Epithelial cell of prostate (primary cell): ENCODE measurements around the gene ZNF76.
"Not testable (repeated sequence)": the region's sequence is repeated elsewhere in the genome, so short reads cannot be mapped to it uniquely, and the experiment has no call there.

Source experiments
- DNase-seq: peaks from one replicate; pipeline ENCODE4 v3.0.0-alpha.2; 2011; ENCODE audit warnings: low read depth, low spot score
- H3K27ac ChIP-seq: fragments of 450-650 bp; 2 replicates; pipeline ENCODE4 v1.5.1; 2017; ENCODE audit warnings: mild to moderate bottlenecking

Gene ZNF76

DNA sequence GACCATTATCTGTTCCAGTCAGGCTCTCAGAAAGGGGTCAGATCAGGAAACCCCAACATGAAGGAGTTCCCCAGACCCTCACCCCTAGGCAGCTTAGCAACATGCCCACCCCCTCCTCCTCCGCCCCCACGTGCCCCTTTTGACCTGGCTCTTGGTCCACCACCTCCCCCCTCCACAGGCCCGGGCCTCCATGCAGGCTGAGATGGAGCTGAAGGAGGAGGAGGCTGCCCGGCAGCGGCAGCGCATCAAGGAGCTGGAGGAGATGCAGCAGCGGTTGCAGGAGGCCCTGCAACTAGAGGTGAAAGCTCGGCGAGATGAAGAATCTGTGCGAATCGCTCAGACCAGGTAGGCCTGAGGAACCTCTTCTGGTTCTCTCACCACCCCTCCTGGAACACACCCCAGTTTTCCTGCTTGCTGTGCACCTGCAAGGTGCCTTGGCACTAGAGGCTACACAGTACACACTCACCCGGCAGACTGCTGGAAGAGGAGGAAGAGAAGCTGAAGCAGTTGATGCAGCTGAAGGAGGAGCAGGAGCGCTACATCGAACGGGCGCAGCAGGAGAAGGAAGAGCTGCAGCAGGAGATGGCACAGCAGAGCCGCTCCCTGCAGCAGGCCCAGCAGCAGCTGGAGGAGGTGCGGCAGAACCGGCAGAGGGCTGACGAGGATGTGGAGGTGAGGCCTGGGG lies 60.0 kb downstream of the ZNF76 start:
- DNase-seq, result no peak
- H3K27ac ChIP-seq, result no peak overlapping the region

DNA sequence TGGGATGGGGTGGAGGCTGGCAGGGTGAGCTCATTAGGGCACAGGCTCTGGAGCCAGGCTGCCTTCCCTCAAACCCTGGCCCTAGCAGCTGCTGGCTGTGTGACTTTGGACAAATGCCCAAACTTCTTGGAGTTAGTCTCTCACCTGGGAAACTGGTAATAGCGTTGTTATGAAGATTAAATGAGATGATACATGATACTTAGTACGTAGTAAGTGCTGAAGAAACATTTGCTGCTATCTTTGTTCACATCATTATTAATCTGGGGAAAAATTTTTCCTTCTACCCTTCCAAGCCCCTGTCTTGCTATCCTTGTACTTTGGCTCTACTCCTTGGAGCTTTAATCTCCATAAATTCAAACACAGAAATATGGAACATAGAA lies 60.5 kb downstream of the ZNF76 start:
- no peak overlapping the region for H3K27ac ChIP-seq
- no peak for DNase-seq

GRCh38 chr6:35321091-35321490 lies 61.6 kb downstream of the ZNF76 start:
- no peak for DNase-seq
- H3K27ac ChIP-seq, result no peak overlapping the region

GRCh38 chr6:35327349-35328027 lies 68.0 kb downstream of the ZNF76 start:
- DNase-seq, result no peak
- H3K27ac ChIP-seq, result no peak overlapping the region

- DNase-seq, result no peak
- H3K27ac ChIP-seq, result no peak overlapping the region
These were observed 68.7 kb downstream of the ZNF76 start for GRCh38 chr6:35328108-35328723.

GRCh38 chr6:35328965-35329364 lies 69.4 kb downstream of the ZNF76 start:
- not testable (repeated sequence) for DNase-seq, H3K27ac ChIP-seq

- no peak overlapping the region for H3K27ac ChIP-seq
- DNase-seq, result no peak
These were observed 71.1 kb downstream of the ZNF76 start for GRCh38 chr6:35330541-35331119.

GRCh38 chr6:35332074-35332887 lies 72.7 kb downstream of the ZNF76 start:
- DNase-seq, result peak; percentile 18
- not testable (repeated sequence) for H3K27ac ChIP-seq

DNA sequence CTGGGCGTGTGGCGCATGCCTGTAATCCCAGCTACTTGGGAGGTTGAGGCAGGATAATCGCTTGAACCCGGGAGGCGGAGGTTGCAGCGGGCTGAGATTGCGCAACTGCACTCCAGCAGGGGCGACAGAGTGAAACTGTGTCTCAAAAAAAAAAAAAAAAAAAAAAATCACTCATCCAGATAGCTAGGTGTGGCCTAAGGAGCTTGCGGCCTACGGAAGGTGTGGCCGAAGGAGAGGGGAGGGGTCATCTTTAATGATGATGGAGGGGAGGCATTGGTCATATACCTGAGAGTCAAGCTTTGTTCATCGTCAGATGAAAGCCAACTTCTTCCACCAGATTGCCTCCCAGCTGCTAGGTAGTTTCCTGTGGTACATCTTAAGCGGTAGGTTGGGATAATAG lies 82.0 kb downstream of the ZNF76 start:
- no peak for DNase-seq
- peak overlapping the region; percentile 57 for H3K27ac ChIP-seq

DNA sequence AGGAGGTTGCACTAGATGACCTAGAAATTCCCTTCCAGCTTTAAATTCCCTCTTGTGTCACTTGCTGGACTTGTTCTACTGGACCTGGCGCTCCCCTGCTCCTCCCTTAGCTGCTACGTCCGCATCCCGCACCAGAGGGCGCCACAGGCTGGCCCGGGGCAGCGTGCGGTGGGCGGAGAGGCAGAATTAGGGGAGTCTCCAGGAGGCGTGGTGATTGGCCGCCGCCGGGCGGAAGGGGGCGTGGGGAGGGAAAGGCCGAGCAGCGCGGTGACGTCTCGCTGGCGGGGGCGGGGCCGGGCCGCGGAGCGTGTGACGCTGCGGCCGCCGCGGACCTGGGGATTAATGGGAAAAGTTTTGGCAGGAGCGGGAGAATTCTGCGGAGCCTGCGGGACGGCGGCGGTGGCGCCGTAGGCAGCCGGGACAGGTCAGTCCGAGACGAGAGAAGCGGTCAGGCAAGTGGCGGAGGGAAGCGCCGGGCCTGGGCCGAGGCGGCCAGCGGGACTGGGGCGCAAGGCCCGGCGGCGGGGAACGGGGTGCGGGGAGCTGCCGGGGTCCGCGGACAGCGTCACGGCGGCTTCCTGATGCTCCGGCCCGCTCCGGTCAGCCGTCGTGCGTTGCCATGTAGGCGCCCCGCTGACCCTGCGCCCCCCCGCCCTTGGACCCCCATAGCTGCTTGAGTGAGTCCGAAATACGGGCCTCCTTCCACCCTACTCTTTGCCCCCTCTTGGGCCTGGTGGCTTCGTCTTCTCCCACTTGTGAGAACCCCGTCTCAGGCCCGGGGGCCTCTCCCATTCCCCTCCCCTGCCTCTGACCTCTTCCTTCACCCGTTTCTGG lies 82.9 kb downstream of the ZNF76 start, which contains the start of gene PPARD:
Gene PPARD, plus strand, starts transcription at position 301 of the 834 bp plus-strand sequence. CDS start 68,530 bp downstream, outside the sequence.
- DNase-seq, result peak; percentile 69

GRCh38 chr6:35343092-35343834 lies 83.7 kb downstream of the ZNF76 start:
- H3K27ac ChIP-seq, result peak overlapping the region; percentile 57
- DNase-seq, result no peak

More for the DNA sequence above, 82.9 kb downstream of the ZNF76 start, which contains the start of gene PPARD:
- peak within 1 kb of the TSS; percentile 57 for H3K27ac ChIP-seq

DNA sequence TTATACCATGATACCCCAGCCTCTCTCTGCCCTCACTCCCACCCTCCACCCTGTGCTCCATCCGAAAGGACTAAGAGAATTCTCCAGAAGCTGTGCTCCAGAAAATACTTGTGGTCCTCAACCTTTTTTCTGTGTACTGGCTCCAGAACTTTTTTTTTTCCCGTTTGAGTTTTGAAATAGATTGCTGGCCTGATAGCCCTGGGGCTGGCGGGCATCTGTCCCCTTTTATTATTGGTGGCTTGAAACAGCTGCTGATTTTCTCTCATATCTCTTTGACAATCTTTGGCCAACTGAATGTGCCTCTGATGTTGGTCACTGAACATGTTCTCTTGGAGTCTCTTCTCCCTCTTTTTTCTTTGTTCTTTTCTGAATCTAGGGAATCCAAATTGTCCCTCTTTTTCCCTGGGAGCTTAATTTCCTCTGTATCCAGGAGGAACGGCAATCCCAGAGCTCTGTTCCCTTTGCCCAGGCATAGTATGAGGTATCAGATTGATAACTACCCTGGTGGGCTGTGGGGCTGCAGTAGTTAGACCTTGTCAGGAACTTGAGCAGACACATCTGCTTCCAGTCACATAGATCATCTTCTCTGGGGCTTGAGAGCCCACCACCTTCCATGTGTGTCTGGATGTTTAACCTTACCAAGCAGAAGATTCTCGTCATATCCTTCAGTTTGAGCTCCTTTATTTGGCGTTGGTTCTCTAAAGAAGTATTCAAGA lies 84.5 kb downstream of the ZNF76 start:
- no peak for DNase-seq
- H3K27ac ChIP-seq, result peak overlapping the region; percentile 57
